ENCODE data around the gene PANX2.

DNA sequence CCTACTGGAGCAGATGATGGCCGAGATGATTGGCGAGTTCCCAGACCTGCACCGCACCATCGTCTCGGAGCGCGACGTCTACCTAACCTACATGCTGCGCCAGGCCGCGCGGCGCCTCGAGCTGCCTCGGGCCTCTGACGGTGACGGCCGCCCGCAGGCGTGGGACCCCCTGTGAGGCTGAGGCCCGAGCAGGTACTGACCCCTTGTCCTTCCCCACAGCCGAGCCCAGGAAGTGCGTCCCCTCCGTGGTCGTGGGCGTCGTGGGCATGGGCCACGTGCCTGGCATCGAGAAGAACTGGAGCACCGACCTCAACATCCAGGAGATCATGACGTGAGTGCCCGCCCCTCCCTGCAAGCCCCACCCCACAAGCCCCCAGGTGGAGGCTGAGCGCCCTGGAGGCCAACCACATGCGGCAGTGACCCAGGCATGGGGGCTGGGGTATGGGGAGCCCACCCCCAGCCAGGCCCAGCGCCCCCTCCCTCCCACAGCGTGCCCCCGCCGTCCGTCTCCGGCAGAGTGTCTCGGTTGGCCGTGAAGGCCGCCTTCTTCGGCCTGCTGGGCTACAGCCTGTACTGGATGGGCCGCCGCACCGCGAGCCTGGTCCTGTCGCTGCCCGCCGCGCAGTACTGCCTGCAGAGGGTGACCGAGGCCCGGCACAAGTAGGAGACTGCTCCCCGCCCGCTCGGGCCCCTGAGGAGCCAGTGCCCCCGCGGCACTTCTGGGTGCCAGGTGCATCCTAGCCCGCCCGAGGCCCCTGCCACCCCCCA lies 27.5 kb downstream of the PANX2 start:
- TF ChIP-seq, protein P1, sequence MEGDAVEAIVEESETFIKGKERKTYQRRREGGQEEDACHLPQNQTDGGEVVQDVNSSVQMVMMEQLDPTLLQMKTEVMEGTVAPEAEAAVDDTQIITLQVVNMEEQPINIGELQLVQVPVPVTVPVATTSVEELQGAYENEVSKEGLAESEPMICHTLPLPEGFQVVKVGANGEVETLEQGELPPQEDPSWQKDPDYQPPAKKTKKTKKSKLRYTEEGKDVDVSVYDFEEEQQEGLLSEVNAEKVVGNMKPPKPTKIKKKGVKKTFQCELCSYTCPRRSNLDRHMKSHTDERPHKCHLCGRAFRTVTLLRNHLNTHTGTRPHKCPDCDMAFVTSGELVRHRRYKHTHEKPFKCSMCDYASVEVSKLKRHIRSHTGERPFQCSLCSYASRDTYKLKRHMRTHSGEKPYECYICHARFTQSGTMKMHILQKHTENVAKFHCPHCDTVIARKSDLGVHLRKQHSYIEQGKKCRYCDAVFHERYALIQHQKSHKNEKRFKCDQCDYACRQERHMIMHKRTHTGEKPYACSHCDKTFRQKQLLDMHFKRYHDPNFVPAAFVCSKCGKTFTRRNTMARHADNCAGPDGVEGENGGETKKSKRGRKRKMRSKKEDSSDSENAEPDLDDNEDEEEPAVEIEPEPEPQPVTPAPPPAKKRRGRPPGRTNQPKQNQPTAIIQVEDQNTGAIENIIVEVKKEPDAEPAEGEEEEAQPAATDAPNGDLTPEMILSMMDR (conservative IDR thresholded peaks at IDR 0.05; ENCODE audit: low read length): no peak
- no peak for TF ChIP-seq EZH2phosphoT487 (IDR thresholded peaks at IDR 0.05; ENCODE audit: borderline replicate concordance, low read depth, low read length)

All from OCI-LY7 (cell line).